ENCODE results near the gene LHX5.

DNA sequence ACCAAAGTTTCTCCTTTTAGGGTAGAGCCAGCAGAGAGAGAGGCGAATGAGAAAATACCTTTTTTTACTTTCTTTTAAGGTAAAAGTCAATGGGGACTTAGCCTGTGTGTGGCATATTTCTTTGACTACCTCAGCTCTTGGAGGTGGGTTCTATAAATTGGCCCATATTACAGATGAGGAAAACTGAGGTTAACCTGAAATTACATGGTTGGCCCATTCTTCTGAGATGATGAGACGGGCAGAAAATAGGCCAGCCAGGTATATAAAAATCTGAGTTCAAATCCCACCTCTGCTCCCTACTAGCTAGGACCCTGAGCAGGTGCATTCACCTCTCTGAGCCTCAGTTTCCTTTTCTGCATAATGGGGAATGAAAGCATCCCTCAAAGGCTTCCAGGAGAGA is 22.4 kb downstream of the LHX5 start:
- TF ChIP-seq, protein P1, sequence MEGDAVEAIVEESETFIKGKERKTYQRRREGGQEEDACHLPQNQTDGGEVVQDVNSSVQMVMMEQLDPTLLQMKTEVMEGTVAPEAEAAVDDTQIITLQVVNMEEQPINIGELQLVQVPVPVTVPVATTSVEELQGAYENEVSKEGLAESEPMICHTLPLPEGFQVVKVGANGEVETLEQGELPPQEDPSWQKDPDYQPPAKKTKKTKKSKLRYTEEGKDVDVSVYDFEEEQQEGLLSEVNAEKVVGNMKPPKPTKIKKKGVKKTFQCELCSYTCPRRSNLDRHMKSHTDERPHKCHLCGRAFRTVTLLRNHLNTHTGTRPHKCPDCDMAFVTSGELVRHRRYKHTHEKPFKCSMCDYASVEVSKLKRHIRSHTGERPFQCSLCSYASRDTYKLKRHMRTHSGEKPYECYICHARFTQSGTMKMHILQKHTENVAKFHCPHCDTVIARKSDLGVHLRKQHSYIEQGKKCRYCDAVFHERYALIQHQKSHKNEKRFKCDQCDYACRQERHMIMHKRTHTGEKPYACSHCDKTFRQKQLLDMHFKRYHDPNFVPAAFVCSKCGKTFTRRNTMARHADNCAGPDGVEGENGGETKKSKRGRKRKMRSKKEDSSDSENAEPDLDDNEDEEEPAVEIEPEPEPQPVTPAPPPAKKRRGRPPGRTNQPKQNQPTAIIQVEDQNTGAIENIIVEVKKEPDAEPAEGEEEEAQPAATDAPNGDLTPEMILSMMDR (IDR thresholded peaks at IDR 0.05), result no peak
- TF ChIP-seq POLR2A (IDR thresholded peaks at IDR 0.05), result no peak
